GM12878 (cell line): ENCODE data around the gene ASPDH. TPM values are rescaled to one million over a fixed set of nuclear protein-coding genes. Genes with fewer than 3 reads are reported as not detected.

Source experiments
- ATAC-seq: fragments of 200-7000 bp; cut with Tn5 transposase; 3 replicates; pipeline ENCODE4 v1.9.1; 2020; ENCODE audit warnings: mild to moderate bottlenecking, moderate library complexity
- BruUV-seq: library from RNA; stranded (reverse); fragments of 400-500 nt; replicated peaks from 2 replicates; lab custom pipeline; 2021; lab: Mats Ljungman, UMichigan
- CTCF ChIA-PET: fragments of 300-600 bp; sonication (Branson Sonifier 250); formaldehyde crosslinking; extraction: SDS; loops from one replicate; lab custom pipeline; 2021; ENCODE audit warnings: inconsistent platforms; lab: Yijun Ruan, JAX
- POLR2A ChIA-PET: fragments of 350-600 bp; formaldehyde crosslinking; extraction: SDS; loops from one replicate; lab custom pipeline; 2021; ENCODE audit warnings: inconsistent platforms; lab: Charles Lee
- RAD21 ChIA-PET: fragments of 300-600 bp; sonication (Branson Sonifier 250); formaldehyde crosslinking; loops from one replicate; lab custom pipeline; 2023; ENCODE audit warnings: antibody characterized with exemption; ENCODE audit not compliant: unreplicated experiment; lab: Charles Lee
- SMC1A ChIA-PET: fragments of 300-600 bp; sonication (Branson Sonifier 250); formaldehyde crosslinking; loops from one replicate; lab custom pipeline; 2023; ENCODE audit not compliant: unreplicated experiment, uncharacterized antibody; lab: Charles Lee
- DNase-seq: peaks from one replicate; pipeline ENCODE4 v3.0.0-alpha.2; 2011; ENCODE audit warnings: low read depth, low spot score
- FAIRE-seq: peaks from 3 replicates; lab custom pipeline; 2011; peaks lifted over from hg19 to GRCh38; lab: Jason Lieb, UNC
- H2AFZ ChIP-seq: 2 replicates; pipeline ENCODE4 v1.6.0; 2011; ENCODE audit warnings: low read depth, low read length, control low read depth; ENCODE audit not compliant: control insufficient read depth
- H3K27ac ChIP-seq: 2 replicates; pipeline ENCODE4 v1.5.1; 2011; ENCODE audit warnings: control low read depth; ENCODE audit not compliant: control insufficient read depth, insufficient read depth
- H3K27me3 ChIP-seq, 2 experiments: replicated peaks in 1 of 2; 2 replicates each; pipeline versions ENCODE4 v1.6.0 to v1.6.1; 2011; ENCODE audit warnings: low read length in 1 of 2; ENCODE audit not compliant: control insufficient read depth in 2 of 2, insufficient read depth in 2 of 2
- H3K36me3 ChIP-seq, 2 experiments: 2 replicates each; pipeline ENCODE4 v1.5.1; 2011; ENCODE audit warnings: low read length in 1 of 2; ENCODE audit not compliant: control insufficient read depth in 2 of 2, insufficient read depth in 2 of 2
- H3K4me1 ChIP-seq: 2 replicates; pipeline ENCODE4 v1.6.1; 2011; ENCODE audit warnings: mild to moderate bottlenecking, low read length, moderate library complexity, mixed read lengths; ENCODE audit not compliant: control insufficient read depth, insufficient read depth
- H3K4me2 ChIP-seq: 2 replicates; pipeline ENCODE4 v1.6.0; 2011; ENCODE audit warnings: control low read depth; ENCODE audit not compliant: control insufficient read depth, insufficient read depth
- H3K4me3 ChIP-seq: fragments of 200-600 bp; sonication (generic); 2 replicates; pipeline ENCODE4 v1.5.1; 2016
- H3K79me2 ChIP-seq: 2 replicates; pipeline ENCODE4 v1.6.0; 2011; ENCODE audit warnings: low read length; ENCODE audit not compliant: control insufficient read depth, insufficient read depth
- H3K9ac ChIP-seq: 2 replicates; pipeline ENCODE4 v1.8.0; 2011; ENCODE audit warnings: low read length, control low read depth, mixed read lengths; ENCODE audit not compliant: control insufficient read depth, insufficient read depth
- H3K9me3 ChIP-seq: replicated peaks from 3 replicates; pipeline ENCODE4 v1.5.1; 2011; ENCODE audit warnings: mild to moderate bottlenecking, low read length; ENCODE audit not compliant: control insufficient read depth, insufficient read depth
- H4K20me1 ChIP-seq: 2 replicates; pipeline ENCODE4 v1.6.0; 2011; ENCODE audit not compliant: control insufficient read depth, insufficient read depth
- ATF2 ChIP-seq: IDR thresholded peaks from 2 replicates; pipeline ENCODE4 v1.6.1; 2012; ENCODE audit warnings: low read length, inconsistent platforms
- CUX1 ChIP-seq: IDR thresholded peaks from 2 replicates; pipeline ENCODE4 v1.6.1; 2012; ENCODE audit warnings: improper control_type of control experiment, low read depth, low read length; ENCODE audit not compliant: insufficient replicate concordance
- GATAD2B ChIP-seq: fragments of 450-650 bp; conservative IDR thresholded peaks from 2 replicates; pipeline ENCODE4 v1.6.1; 2017; ENCODE audit warnings: low read depth, mild to moderate bottlenecking, moderate library complexity
- HDGF ChIP-seq: fragments of 450-650 bp; IDR thresholded peaks from 2 replicates; pipeline ENCODE4 v1.6.1; 2016; ENCODE audit warnings: antibody characterized with exemption
- IRF3 ChIP-seq: fragments of 450-650 bp; IDR thresholded peaks from 2 replicates; pipeline ENCODE4 v1.6.1; 2014; ENCODE audit warnings: mild to moderate bottlenecking
- MEF2A ChIP-seq: IDR thresholded peaks from 2 replicates; pipeline ENCODE4 v1.6.1; 2011; ENCODE audit warnings: low read depth, mild to moderate bottlenecking, low read length, moderate library complexity; ENCODE audit not compliant: insufficient read depth
- MEF2B ChIP-seq: fragments of 450-650 bp; IDR thresholded peaks from 2 replicates; pipeline ENCODE4 v1.6.1; 2018; ENCODE audit warnings: mild to moderate bottlenecking, moderate library complexity; ENCODE audit not compliant: partially characterized antibody, poor library complexity, severe bottlenecking
- PML ChIP-seq: IDR thresholded peaks from 2 replicates; pipeline ENCODE4 v1.6.1; 2012; ENCODE audit warnings: low read length, inconsistent platforms
- POLR2AphosphoS5 ChIP-seq: IDR thresholded peaks from 2 replicates; pipeline ENCODE4 v1.6.1; 2011; ENCODE audit warnings: mild to moderate bottlenecking, low read length, inconsistent platforms
- USF1 ChIP-seq: IDR thresholded peaks from 2 replicates; pipeline ENCODE4 v1.6.1; 2011; ENCODE audit warnings: borderline replicate concordance, low read depth, mild to moderate bottlenecking, moderate library complexity, mixed read lengths, low read length; ENCODE audit not compliant: insufficient read depth; ENCODE audit errors: extremely low read length
- YY1 ChIP-seq: IDR thresholded peaks from 2 replicates; pipeline ENCODE4 v1.6.1; 2011; ENCODE audit warnings: low read depth, mild to moderate bottlenecking, low read length
- ZNF384 ChIP-seq: IDR thresholded peaks from 2 replicates; pipeline ENCODE4 v1.6.1; 2012; ENCODE audit warnings: low read depth, mild to moderate bottlenecking, low read length, improper control_type of control experiment, borderline replicate concordance
- WGBS: methylation state at CpG from one replicate; pipeline ENCODE4 v1.1.6; 2016; ENCODE audit warnings: low lambda C conversion rate; ENCODE audit not compliant: insufficient replicate concordance, insufficient coverage; ENCODE audit errors: missing lambda C conversion rate; 5-methylcytosine and 5-hydroxymethylcytosine counted together
- in situ Hi-C: fragments of 300-500 bp; cut with MboI; formaldehyde crosslinking; loops from 9 replicates; pipeline ENCODE4 v1.14.3; 2018; ENCODE audit warnings: mixed read lengths
- intact Hi-C: fragments of 100-400 bp; cut with micrococcal nuclease; formaldehyde crosslinking; loops from one replicate; pipeline ENCODE4 v1.14.2; 2022; ENCODE audit not compliant: unreplicated experiment
- polyA plus RNA-seq, 11 experiments: library from polyadenylated mRNA; depleted of rRNA in 4 of 11; unstranded in 6 of 11; stranded (reverse) in 5 of 11; fragments of >200 nt; fragmentation: Nextera tagmentation in 4 of 11; fragmentation: Illumina TruSeq in 1 of 11; extraction: Ambion mirVana in 4 of 11; extraction: Trizol in 1 of 11; gene quantifications; 1 replicate in 1 of 11; 2 replicates in 10 of 11; pipeline versions ENCODE4 v1.2.1 to v1.2.3, GENCODE V29; 2011 to 2016; ENCODE audit warnings: inconsistent platforms in 2 of 11, missing spikeins in 2 of 11, low read depth in 1 of 11
- total RNA-seq, 4 experiments: library from RNA; depleted of rRNA in 3 of 4; stranded (reverse); fragments of >200 nt in 3 of 4; fragmentation: Illumina TruSeq in 1 of 4; extraction: Trizol in 1 of 4; gene quantifications; 2 replicates each; pipeline versions ENCODE4 v1.2.1 to v1.2.3, GENCODE V29; 2013 to 2021

Gene ASPDH
- total and polyA plus RNA-seq, 10 of the 15 experiments (the other 5 are each of a cell fraction or from before 2014, with no cell fraction given), result not detected

GRCh38 chr19:50555033-50555432, 41.3 kb upstream of the ASPDH start (continued):
- TF ChIP-seq ATF2 (no peak), POLR2AphosphoS5 (no peak), USF1 (no peak)

- Histone ChIP-seq H3K4me2 (no peak overlapping the region), H2AFZ (no peak overlapping the region), H3K27me3 (peaks cover 0 to 3% of the 10 kb centered on the region in 2 experiments), H3K9me3 (no peaks in the 10 kb centered on the region), H3K79me2 (no peaks in the 10 kb centered on the region), H3K4me3 (no peak overlapping the region), H3K9ac (no peak overlapping the region), H4K20me1 (no peaks in the 10 kb centered on the region), H3K36me3 (no peaks in the 10 kb centered on the region), H3K4me1 (no peaks in the 10 kb centered on the region; the same call in 1 of the 2 replicates), H3K27ac (no peak overlapping the region)
- CTCF ChIA-PET, result interaction anchor here (0.9 to 8.5 kb wide), 2 partner anchors 8 to 15 kb away, joined by 4 to 117 read pairs; no protein-coding TSS in a partner anchor
- no peak for ATAC-seq
- SMC1A ChIA-PET, result interaction anchor here (1.6 kb wide), 1 partner anchor 10 kb away, joined by 4 read pairs; no protein-coding TSS in a partner anchor
- in situ Hi-C loops (no loop called here), intact Hi-C loops (no loop called here)
- POLR2A ChIA-PET, result interaction anchor here (1.0 kb wide), 1 partner anchor 9 kb away, joined by 5 read pairs; no protein-coding TSS in a partner anchor
- 44% methylated on average over 10 of the region's 10 CpGs for WGBS
- no peak for DNase-seq
- FAIRE-seq, result no peak
- RAD21 ChIA-PET, result interaction anchor here (1.2 kb wide), 1 partner anchor 197 kb away, joined by 3 read pairs; no protein-coding TSS in a partner anchor
- no TSS peak for BruUV-seq
- TF ChIP-seq MEF2B, result no peak
- TF ChIP-seq YY1, result no peak
- TF ChIP-seq HDGF, result no peak
- no peak for TF ChIP-seq GATAD2B
- no peak for TF ChIP-seq IRF3
- no peak for TF ChIP-seq CUX1
- TF ChIP-seq USF1, result no peak
- TF ChIP-seq ZNF384, result no peak
- TF ChIP-seq MEF2A, result no peak
- no peak for TF ChIP-seq PML
Observed at GRCh38 chr19:50554212-50554611, 40.5 kb upstream of the ASPDH start.
